Measurements from ENCODE around the gene EML1.

The EML1 gene

DNA sequence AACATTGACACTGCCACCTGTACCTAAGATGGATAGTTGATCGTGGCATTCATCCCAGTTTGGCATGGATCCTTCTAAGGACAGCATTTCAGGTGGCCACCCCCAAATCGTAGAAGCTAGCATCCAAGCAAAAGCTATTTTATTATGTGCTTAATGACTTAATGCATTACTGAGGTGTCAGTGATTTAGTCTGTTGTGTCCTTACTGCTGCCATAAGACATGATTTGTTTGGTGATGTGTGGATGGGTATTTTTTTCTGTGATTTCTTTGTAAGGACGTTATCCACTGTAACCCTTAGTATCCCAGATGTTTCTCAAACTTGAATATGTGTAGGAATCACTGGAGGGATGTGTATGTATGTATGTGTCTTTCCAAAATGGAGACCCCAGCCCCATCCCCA is 190.8 kb downstream of the EML1 start:
- no peak overlapping the region for H3K4me3 ChIP-seq (ENCODE audit: low read depth, low read length)

DNA sequence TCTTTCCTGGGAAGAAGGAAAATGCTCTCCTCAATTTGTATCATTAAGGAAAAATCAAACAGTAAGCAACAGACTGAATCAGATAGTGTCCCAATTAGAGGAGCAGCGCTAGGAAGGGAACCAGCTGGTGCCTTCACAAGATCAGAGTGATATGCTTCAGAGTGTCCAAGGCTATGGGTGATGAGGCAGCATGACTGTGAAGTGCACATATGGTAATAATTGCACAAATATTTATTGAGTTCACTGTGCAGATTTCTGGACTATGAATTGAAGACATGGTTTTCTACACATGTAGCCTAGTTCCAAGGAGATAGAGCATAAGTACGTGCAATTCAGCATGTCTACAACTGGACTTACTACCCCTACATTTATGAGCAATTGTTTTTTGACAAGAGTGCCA is 193.2 kb downstream of the EML1 start:
- DNase-seq (ENCODE audit: low read depth) = no peak
- TF ChIP-seq, protein P1, sequence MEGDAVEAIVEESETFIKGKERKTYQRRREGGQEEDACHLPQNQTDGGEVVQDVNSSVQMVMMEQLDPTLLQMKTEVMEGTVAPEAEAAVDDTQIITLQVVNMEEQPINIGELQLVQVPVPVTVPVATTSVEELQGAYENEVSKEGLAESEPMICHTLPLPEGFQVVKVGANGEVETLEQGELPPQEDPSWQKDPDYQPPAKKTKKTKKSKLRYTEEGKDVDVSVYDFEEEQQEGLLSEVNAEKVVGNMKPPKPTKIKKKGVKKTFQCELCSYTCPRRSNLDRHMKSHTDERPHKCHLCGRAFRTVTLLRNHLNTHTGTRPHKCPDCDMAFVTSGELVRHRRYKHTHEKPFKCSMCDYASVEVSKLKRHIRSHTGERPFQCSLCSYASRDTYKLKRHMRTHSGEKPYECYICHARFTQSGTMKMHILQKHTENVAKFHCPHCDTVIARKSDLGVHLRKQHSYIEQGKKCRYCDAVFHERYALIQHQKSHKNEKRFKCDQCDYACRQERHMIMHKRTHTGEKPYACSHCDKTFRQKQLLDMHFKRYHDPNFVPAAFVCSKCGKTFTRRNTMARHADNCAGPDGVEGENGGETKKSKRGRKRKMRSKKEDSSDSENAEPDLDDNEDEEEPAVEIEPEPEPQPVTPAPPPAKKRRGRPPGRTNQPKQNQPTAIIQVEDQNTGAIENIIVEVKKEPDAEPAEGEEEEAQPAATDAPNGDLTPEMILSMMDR (conservative IDR thresholded peaks at IDR 0.05; ENCODE audit: low read depth, low read length) = no peak
- H3K4me3 ChIP-seq (ENCODE audit: low read depth, low read length) = no peak overlapping the region

More for the DNA sequence above, 190.8 kb downstream of the EML1 start:
- DNase-seq (ENCODE audit: low read depth) = no peak
- TF ChIP-seq, protein P1 (conservative IDR thresholded peaks at IDR 0.05; ENCODE audit: low read depth, low read length) = no peak

DNA sequence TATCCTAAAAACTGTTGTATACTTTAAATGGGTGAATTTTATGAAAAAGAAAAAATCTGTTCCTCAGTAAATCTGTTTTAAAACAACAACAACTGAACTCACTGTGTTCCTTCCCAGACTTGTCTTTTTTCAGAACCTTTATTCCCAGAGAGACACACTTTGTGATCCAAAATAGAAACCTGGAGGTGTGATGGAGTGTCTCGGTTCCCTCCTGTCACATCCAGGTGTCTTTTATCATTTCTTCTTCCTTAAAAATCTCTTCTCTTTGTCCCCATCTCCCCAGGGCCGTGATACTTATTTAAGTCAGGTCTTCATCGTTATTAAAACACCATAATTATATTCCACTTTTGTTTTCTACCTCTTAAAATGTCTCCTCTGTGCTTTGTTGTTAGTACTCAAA is 195.8 kb downstream of the EML1 start:
- TF ChIP-seq, protein P1 (conservative IDR thresholded peaks at IDR 0.05; ENCODE audit: low read depth, low read length) = no peak
- no peak overlapping the region for H3K4me3 ChIP-seq (ENCODE audit: low read depth, low read length)
- no peak for DNase-seq (ENCODE audit: low read depth)

DNA sequence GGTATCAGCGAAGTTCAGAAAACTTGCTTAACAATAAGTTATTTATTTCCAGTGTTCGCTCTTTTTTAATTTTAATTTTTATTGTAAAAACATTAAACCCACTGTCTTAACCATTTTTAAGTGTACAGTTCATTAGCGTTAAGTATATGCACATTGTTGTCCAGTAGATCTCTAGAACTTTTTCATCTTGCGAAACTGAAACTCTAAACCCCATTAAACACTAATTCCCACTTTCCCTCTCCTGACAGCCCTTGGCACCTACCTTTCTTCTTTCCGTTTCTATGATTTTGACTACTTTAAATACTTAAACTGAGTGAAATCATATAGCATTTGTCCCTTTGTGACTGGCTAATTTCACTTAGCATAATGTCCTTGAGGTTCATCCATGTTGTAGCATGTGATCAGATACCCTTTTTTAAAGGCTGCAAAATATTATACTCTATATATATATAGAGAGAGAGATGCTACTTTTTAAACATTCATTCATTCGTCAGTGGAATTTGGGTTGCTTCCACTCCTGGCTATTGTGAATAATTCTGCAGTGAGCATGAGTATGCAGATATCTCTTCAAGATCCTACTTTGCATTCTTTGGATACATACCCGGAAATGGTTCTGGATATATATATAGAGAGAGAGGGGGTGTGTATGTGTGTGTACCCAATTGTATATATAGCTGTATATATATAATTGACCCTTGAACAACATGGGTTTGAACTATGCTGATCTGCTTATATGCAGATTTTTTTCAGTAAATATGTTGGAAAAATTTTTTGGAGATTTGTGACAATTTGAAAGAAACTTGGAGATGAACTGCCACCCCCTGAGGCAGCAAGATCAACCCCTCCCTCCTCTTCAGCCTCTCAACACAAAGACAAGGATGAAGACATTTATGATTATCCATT is 197.3 kb downstream of the EML1 start:
- TF ChIP-seq, protein P1 (conservative IDR thresholded peaks at IDR 0.05; ENCODE audit: low read depth, low read length) = no peak
- DNase-seq (ENCODE audit: low read depth) = no peak
- no peak overlapping the region for H3K4me3 ChIP-seq (ENCODE audit: low read depth, low read length)

DNA sequence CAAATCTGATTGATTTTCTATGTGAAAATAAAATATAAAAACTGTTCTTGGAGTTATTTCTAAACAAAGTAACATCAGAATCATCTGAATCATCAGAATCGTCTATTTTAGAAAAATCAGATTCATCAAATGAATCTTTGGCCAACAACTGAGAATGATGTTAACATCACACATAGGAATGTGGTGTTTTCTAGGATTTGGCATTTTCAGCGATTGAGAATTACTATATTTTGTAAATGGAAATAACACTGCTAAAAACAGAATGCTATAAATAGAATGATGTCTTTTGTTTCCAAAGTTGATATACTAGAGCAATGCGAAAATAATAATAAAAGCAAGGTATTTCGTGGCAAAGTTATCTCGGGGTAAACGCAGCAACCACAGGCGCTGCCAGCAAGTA is 198.1 kb downstream of the EML1 start:
- DNase-seq (ENCODE audit: low read depth) = no peak
- H3K4me3 ChIP-seq (ENCODE audit: low read depth, low read length) = no peak overlapping the region
- TF ChIP-seq, protein P1 (conservative IDR thresholded peaks at IDR 0.05; ENCODE audit: low read depth, low read length) = no peak

Data from choroid plexus epithelial cell (primary cell).